ENCODE measurements around the gene MARCHF3.

- TF ChIP-seq, protein P1, sequence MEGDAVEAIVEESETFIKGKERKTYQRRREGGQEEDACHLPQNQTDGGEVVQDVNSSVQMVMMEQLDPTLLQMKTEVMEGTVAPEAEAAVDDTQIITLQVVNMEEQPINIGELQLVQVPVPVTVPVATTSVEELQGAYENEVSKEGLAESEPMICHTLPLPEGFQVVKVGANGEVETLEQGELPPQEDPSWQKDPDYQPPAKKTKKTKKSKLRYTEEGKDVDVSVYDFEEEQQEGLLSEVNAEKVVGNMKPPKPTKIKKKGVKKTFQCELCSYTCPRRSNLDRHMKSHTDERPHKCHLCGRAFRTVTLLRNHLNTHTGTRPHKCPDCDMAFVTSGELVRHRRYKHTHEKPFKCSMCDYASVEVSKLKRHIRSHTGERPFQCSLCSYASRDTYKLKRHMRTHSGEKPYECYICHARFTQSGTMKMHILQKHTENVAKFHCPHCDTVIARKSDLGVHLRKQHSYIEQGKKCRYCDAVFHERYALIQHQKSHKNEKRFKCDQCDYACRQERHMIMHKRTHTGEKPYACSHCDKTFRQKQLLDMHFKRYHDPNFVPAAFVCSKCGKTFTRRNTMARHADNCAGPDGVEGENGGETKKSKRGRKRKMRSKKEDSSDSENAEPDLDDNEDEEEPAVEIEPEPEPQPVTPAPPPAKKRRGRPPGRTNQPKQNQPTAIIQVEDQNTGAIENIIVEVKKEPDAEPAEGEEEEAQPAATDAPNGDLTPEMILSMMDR (IDR thresholded peaks at IDR 0.05; ENCODE audit: low read length), result no peak
- TF ChIP-seq EZH2 (IDR thresholded peaks at IDR 0.05; ENCODE audit: borderline replicate concordance, low read length), result no peak
These were observed 26.5 kb upstream of the MARCHF3 start for GRCh38 chr5:127056896-127057295.

Measured in OCI-LY1 (cell line).